Measurements from ENCODE around the gene TRIM41.
A peak's percentile ranks its signal among the peaks of the same experiment; 100 is the strongest.

GRCh38 chr5:181241393-181241975 is 18.4 kb downstream of the TRIM41 start:
- TF ChIP-seq ELF1 (IDR thresholded peaks at IDR 0.05): no peak
- TF ChIP-seq CTCF (IDR thresholded peaks at IDR 0.05): no peak; the same call in 1 of the 2 replicates
- no peak for TF ChIP-seq REST (IDR thresholded peaks at IDR 0.05; ENCODE audit: low read depth, low read length)
- TF ChIP-seq TAF1 (IDR thresholded peaks at IDR 0.05; ENCODE audit: borderline replicate concordance, low read depth, low read length): peak; percentile 60; the same call in 1 of the 2 replicates
- peak; percentile 67; the same call in 1 of the 2 replicates for TF ChIP-seq POLR2AphosphoS5 (IDR thresholded peaks at IDR 0.05; ENCODE audit: low read depth, low read length)
